GM12878 (cell line): ENCODE measurements around the gene ATAD5.

Experiments used
- CHD1 ChIP-seq: IDR thresholded peaks from 2 replicates; pipeline ENCODE4 v1.6.1; 2012; ENCODE audit warnings: low read depth, low read length, improper control_type of control experiment
- CREB1 ChIP-seq: IDR thresholded peaks from 2 replicates; pipeline ENCODE4 v1.6.1; 2012; ENCODE audit warnings: low read depth, mild to moderate bottlenecking, inconsistent platforms
- HDAC6 ChIP-seq: fragments of 200-600 bp; sonication (generic); IDR thresholded peaks from one replicate; pipeline ENCODE4 v1.8.0; 2017; ENCODE audit warnings: antibody characterized with exemption; ENCODE audit not compliant: unreplicated experiment
- POLR2A ChIP-seq: IDR thresholded peaks from 2 replicates; pipeline ENCODE4 v1.6.1; 2011; ENCODE audit warnings: low read depth, mild to moderate bottlenecking, low read length
- POLR2AphosphoS5 ChIP-seq: IDR thresholded peaks from 2 replicates; pipeline ENCODE4 v1.6.1; 2011; ENCODE audit warnings: mild to moderate bottlenecking, low read length, inconsistent platforms
- RAD21 ChIP-seq: IDR thresholded peaks from 2 replicates; pipeline ENCODE4 v1.6.1; 2011; ENCODE audit warnings: mild to moderate bottlenecking, low read depth, low read length, moderate library complexity; ENCODE audit not compliant: insufficient read depth
- RELA ChIP-seq: fragments of 450-650 bp; IDR thresholded peaks from 2 replicates; pipeline ENCODE4 v1.8.0; 2014; ENCODE audit warnings: borderline replicate concordance; ENCODE audit not compliant: partially characterized antibody
- RFX5 ChIP-seq: IDR thresholded peaks from 2 replicates; pipeline ENCODE4 v1.6.1; 2011; ENCODE audit warnings: low read depth, low read length, improper control_type of control experiment
- SMC3 ChIP-seq: IDR thresholded peaks from 2 replicates; pipeline ENCODE4 v1.6.1; 2011; ENCODE audit warnings: low read length, improper control_type of control experiment, borderline replicate concordance
- SP1 ChIP-seq: IDR thresholded peaks from one replicate; pipeline ENCODE4 v1.6.1; 2011; ENCODE audit warnings: low read depth, low read length
- TF ChIP-seq, protein P1 (sequence below): IDR thresholded peaks from 2 replicates; pipeline ENCODE4 v1.6.1; 2012; ENCODE audit warnings: improper control_type of control experiment, low read depth, low read length; ENCODE audit not compliant: insufficient replicate concordance
- TF ChIP-seq, protein P2 (sequence below), 3 experiments: IDR thresholded peaks in 2 of 3; conservative IDR thresholded peaks in 1 of 3; 2 replicates each; pipeline ENCODE4 v1.5.1; 2011; ENCODE audit warnings: low read depth in 3 of 3, low read length in 3 of 3, mild to moderate bottlenecking in 3 of 3, control low read depth in 2 of 3, moderate library complexity in 2 of 3, inconsistent platforms in 1 of 3, mixed read lengths in 1 of 3; ENCODE audit not compliant: control insufficient read depth in 2 of 3, insufficient read depth in 1 of 3; ENCODE audit errors: extremely low read depth in 1 of 3
- TF ChIP-seq, protein P3 (sequence below): IDR thresholded peaks from 2 replicates; pipeline ENCODE4 v1.6.1; 2012; ENCODE audit warnings: low read depth, low read length, improper control_type of control experiment
- TF ChIP-seq, protein P4 (sequence below): fragments of 450-650 bp; formaldehyde crosslinking; IDR thresholded peaks from 2 replicates; pipeline ENCODE4 v1.5.0; 2022; ENCODE audit warnings: mild to moderate bottlenecking, missing genetic modification characterization

DNA sequence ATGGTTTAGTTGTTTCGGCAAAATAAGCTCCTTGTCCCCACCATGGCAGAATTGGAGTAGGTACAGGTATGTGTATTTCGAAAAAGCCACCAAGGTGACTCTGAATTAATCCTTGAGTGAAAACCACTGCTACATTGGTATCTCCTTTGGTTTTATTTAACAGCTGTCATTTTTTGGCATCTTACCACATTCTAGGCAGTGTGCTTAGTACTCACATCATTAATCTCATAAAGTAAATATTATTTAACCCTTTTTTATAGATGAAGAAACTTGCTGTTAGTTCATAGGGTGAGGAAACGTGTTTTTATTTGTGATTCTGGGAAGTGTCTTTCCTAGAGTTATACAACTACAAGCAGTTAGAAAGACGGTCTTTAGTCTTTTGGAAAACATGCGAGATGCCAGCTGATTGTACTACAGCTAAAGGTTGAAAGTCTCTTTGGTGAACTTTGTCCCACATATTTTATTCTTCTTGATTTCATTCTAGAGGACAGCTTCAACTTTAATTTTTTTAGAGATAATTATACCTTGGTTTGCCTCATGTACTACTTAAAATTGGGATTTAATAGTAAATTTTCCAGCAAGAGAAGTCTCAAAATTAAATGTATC, 6.5 kb downstream of the ATAD5 start:
- TF ChIP-seq POLR2AphosphoS5 (no peak), CHD1 (no peak), HDAC6 (no peak), POLR2A (no peak), RELA (no peak), RAD21 (no peak), CREB1 (no peak), SP1 (no peak), RFX5 (no peak), SMC3 (no peak)
- TF ChIP-seq, protein P1, sequence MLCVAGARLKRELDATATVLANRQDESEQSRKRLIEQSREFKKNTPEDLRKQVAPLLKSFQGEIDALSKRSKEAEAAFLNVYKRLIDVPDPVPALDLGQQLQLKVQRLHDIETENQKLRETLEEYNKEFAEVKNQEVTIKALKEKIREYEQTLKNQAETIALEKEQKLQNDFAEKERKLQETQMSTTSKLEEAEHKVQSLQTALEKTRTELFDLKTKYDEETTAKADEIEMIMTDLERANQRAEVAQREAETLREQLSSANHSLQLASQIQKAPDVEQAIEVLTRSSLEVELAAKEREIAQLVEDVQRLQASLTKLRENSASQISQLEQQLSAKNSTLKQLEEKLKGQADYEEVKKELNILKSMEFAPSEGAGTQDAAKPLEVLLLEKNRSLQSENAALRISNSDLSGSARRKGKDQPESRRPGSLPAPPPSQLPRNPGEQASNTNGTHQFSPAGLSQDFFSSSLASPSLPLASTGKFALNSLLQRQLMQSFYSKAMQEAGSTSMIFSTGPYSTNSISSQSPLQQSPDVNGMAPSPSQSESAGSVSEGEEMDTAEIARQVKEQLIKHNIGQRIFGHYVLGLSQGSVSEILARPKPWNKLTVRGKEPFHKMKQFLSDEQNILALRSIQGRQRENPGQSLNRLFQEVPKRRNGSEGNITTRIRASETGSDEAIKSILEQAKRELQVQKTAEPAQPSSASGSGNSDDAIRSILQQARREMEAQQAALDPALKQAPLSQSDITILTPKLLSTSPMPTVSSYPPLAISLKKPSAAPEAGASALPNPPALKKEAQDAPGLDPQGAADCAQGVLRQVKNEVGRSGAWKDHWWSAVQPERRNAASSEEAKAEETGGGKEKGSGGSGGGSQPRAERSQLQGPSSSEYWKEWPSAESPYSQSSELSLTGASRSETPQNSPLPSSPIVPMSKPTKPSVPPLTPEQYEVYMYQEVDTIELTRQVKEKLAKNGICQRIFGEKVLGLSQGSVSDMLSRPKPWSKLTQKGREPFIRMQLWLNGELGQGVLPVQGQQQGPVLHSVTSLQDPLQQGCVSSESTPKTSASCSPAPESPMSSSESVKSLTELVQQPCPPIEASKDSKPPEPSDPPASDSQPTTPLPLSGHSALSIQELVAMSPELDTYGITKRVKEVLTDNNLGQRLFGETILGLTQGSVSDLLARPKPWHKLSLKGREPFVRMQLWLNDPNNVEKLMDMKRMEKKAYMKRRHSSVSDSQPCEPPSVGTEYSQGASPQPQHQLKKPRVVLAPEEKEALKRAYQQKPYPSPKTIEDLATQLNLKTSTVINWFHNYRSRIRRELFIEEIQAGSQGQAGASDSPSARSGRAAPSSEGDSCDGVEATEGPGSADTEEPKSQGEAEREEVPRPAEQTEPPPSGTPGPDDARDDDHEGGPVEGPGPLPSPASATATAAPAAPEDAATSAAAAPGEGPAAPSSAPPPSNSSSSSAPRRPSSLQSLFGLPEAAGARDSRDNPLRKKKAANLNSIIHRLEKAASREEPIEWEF: no peak
- TF ChIP-seq, protein P2, sequence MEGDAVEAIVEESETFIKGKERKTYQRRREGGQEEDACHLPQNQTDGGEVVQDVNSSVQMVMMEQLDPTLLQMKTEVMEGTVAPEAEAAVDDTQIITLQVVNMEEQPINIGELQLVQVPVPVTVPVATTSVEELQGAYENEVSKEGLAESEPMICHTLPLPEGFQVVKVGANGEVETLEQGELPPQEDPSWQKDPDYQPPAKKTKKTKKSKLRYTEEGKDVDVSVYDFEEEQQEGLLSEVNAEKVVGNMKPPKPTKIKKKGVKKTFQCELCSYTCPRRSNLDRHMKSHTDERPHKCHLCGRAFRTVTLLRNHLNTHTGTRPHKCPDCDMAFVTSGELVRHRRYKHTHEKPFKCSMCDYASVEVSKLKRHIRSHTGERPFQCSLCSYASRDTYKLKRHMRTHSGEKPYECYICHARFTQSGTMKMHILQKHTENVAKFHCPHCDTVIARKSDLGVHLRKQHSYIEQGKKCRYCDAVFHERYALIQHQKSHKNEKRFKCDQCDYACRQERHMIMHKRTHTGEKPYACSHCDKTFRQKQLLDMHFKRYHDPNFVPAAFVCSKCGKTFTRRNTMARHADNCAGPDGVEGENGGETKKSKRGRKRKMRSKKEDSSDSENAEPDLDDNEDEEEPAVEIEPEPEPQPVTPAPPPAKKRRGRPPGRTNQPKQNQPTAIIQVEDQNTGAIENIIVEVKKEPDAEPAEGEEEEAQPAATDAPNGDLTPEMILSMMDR (IDR thresholded peaks at IDR 0.05 in 2 of 3, conservative IDR thresholded peaks at IDR 0.05 in 1 of 3; ENCODE audit: control insufficient read depth in 2 of 3, extremely low read depth in 1 of 3, insufficient read depth in 1 of 3, low read depth in 3 of 3, low read length in 3 of 3): no peak
- TF ChIP-seq, protein P3, sequence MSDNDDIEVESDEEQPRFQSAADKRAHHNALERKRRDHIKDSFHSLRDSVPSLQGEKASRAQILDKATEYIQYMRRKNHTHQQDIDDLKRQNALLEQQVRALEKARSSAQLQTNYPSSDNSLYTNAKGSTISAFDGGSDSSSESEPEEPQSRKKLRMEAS: no peak
- TF ChIP-seq, protein P4, sequence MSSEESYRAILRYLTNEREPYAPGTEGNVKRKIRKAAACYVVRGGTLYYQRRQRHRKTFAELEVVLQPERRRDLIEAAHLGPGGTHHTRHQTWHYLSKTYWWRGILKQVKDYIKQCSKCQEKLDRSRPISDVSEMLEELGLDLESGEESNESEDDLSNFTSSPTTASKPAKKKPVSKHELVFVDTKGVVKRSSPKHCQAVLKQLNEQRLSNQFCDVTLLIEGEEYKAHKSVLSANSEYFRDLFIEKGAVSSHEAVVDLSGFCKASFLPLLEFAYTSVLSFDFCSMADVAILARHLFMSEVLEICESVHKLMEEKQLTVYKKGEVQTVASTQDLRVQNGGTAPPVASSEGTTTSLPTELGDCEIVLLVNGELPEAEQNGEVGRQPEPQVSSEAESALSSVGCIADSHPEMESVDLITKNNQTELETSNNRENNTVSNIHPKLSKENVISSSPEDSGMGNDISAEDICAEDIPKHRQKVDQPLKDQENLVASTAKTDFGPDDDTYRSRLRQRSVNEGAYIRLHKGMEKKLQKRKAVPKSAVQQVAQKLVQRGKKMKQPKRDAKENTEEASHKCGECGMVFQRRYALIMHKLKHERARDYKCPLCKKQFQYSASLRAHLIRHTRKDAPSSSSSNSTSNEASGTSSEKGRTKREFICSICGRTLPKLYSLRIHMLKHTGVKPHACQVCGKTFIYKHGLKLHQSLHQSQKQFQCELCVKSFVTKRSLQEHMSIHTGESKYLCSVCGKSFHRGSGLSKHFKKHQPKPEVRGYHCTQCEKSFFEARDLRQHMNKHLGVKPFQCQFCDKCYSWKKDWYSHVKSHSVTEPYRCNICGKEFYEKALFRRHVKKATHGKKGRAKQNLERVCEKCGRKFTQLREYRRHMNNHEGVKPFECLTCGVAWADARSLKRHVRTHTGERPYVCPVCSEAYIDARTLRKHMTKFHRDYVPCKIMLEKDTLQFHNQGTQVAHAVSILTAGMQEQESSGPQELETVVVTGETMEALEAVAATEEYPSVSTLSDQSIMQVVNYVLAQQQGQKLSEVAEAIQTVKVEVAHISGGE: no peak
